HG03280 (cell line): ENCODE results near the gene RAI2.

Source experiments
- ATAC-seq: cut with Tn5 transposase; IDR thresholded peaks from one replicate; pipeline ENCODE4 v1.9.1; 2021; ENCODE audit warnings: mild to moderate bottlenecking, moderate library complexity; ENCODE audit not compliant: unreplicated experiment

RAI2 gene

DNA sequence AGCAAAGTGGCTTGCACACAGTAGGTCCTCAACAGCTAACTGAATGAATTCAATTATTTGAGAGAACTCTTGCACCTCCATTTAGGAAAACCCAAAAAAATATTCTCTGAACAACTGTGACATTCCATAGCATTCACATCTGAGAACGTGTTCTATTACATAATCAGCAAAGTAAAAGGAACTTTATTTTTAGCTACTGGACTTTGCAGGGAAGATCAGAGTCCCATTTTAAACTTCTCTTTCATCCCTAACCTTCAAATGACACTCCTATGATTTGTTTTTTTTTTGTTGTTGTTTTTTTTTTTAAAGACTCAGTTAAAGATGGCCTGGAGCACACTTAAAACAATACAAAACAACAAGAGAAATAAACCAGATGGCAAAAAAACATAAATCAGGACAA is 30.9 kb downstream of the RAI2 start:
- no peak for ATAC-seq

DNA sequence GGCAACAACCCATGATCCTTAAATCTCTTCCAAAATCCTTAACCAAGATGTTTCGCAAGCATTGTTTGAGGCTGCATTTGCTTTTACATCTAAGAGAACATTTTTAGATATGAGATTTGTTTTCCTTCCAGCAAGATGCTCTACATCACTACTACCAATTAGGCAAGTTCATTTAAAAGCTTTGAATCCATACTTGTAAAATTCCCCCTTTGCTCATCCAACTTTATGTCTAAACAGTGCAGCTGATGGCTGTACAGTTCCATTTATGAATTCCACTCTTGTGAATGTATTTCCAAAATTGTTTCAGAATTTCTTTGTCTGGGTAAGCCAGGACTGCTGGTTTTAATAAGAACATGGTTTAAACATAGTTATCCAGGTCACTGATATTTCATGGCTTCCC is 31.5 kb downstream of the RAI2 start:
- no peak for ATAC-seq

DNA sequence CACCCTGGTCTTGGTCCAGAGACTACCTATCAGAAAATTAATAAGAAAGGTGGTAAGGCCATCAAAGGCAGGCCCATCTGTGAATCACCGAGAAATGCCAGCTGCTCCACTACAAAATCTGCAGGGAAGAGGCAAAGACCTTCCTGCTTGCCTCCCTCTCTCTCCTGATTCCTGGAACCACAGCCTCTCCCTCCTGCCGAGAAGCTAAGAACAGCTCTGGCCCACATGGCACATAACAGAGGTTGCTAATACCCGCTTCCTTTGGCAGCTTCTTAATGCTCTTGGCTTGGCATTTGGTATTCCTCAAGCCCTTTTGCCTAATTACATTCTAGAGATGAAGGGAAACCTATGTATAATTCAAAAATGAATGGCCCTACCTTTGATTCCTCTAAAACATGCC is 32.9 kb downstream of the RAI2 start:
- ATAC-seq, result no peak

DNA sequence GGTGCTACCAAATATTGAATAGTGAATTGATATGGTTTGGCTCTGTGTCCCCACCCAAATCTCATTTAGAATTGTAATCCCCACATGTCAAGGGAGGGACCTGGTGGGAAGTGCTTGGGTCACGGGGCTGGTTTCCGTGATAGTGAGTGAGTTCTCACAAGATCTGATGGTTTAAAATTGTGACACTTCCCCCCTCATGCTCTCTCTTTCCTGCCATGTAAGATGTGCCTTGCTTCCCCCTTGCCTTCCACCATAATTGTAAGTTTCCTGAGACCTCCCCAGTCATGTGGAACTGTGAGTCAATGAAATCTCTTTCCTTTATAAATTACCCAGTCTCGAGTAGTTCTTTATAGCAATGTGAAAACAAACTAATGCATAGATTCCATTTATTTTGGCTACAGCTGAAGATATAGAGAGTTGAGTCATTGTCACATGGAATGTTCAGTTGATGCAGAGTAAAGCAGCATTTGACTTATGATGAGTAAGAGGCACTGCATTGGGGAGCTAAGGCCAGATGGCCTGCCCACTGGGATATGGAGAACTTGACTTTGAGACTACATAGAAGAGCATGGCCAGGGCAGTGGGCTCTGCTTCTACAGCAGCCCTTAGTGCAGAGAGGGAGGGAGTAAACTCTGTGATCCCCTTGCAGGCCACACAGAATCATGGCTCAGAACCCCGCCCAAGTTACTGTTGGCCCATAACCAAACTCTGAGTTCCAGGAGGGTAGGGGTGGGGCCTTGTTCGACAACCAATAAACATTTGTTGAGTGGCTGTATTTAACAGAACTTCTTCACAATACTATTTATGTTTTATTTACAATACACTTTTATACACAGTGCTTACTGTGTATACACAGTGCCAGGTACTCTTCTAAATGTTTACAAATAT is 34.2 kb downstream of the RAI2 start:
- ATAC-seq, result no peak

DNA sequence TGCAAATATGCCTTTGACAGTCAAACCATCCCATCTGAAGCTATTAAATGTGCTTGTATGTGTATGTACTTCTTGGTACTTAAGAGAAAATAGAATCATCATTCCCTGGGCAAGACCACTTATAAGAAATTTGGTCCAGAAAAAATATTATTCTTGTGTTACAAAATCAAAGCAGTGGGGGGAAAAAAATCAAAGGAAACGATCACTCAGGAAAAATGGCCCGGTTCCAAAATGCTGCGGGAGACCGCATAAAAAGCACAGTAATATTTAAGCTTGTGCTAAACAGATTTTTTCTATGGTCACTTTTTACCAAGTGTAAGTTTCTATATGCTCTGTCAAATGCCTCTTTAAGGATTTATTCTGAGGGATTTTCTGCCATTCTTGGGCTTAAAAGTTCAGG is 36.1 kb downstream of the RAI2 start:
- no peak for ATAC-seq

DNA sequence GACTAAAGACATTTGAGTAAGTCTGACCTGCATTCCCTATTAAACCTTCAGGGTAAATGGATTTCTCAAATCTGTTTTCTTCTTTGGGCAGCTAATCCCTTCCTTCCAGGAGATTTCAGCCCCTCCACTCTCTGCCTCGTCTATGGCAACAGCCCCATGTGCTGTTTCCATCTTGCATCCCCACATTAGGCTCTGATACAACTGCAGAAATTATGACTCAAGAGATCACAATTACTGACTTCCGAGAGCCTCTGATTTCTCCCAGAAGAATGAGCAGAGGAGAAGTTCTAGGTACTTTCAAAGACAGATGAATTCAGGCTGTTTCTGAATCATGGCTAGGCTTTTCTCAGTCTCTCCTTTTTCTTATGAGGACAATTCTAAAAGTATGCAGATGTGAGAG is 38.7 kb downstream of the RAI2 start:
- ATAC-seq, result no peak

DNA sequence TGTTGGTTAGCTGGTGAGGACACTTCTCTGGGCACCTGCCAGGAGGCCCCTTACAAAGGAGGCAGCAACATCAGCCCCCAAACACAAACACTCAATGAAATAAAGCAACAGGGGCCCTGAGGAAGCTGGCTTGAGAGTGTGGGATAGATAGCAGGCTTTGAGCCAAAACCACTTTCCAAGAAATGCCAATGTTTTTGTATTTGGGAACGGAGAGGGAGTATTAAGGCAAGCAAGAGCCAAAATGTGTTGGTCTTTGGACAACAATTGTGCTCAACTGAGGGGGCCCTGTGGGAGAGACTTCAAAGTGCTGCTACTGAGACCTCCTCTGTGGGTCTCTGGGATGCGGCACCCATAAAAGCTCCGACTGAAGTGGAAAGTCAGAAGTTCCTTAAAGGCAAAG is 41.0 kb downstream of the RAI2 start:
- ATAC-seq, result no peak

DNA sequence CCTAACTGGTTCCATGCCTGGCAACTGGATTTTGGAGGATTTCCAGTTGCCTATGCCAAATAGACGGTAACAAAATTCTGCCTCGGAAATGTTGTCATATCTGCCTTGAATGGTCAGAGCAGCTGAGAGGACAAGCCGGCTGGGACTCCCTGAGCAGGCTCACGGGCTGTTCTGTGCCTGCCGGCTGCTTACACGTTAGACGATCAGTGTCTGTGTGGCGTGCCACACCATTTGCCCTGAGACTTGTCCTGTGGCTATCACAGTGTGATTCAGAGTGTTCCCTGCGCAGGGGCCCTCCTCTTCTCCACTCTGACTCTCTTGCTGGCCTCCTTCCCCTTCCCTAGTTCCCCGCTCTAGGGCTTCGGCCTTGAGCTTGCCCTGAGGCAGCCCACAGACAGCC is 42.4 kb downstream of the RAI2 start:
- ATAC-seq, result no peak

DNA sequence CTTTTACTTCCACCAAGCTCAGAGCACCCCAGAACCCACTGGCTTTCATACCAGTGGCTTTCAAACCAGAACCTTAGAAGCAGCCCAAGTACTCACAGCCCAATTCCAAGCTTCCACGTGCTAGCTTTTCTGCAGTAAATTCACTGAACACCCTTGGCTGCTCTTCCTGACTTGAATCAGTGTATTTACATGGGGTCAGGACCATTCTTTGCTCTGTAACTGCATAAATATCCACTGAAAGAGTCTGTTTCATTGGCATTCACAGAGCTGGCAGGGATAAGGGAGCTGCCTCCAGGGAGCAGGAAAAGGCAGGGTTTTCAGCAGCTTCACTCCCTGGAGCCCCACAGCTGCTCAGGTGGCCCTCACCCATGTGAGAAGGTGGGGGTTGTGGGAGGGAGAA is 43.8 kb downstream of the RAI2 start:
- no peak for ATAC-seq

DNA sequence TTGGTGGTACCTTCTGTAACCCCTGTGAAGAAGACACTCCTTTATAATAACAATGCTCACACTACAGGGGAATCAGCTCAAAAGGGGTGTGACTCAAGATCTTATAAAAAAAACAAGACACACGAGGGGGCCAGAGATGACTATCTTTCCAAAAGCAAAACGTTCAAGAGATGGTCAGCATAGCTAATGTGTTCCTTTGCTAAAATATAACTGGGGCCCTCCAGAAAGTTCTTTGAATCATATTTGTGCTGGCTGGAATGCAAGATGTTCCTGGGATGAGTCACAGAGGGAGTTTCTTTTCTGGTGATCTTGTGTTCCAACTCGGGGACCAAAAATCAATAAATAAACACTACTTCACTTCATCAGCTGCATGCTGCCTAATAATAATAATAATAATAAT is 46.5 kb downstream of the RAI2 start:
- no peak for ATAC-seq

DNA sequence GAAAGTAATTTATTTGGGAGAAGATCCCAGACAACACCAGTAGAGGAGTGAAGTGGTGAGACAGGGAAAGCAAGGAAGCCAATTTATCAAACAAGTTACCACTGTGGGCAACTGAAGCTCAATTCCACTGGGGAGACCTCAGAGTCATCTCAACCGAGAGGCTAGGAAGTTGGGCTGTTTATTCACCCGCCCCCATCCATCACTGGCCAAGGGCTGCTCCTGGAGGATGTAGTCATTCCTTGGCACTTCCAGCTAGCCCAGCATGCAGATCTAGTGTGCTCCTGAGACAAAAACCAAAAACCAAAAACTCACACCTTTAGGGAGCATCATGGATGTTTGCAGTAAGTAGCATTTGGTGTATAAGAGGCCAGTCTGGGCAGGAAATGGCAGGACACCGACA is 47.0 kb downstream of the RAI2 start:
- ATAC-seq, result no peak

DNA sequence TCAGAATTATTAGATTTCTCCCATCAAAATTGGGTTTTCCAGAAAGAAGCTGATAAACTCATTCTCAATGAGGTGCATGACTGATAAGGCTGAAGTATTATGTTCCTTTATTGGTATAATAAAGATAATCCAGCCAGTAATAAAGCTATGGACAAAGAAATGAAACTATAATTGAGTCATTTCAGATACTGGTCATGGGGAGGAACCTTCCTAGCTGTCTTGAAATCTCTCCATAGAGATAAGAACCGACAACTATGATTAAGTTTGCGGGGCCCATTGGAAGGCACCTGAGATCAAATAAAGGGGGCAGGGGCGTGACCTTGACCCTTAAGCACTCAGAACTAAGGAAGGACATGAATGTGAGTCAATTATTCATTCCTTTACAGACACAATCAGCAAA is 47.8 kb downstream of the RAI2 start:
- ATAC-seq, result no peak

DNA sequence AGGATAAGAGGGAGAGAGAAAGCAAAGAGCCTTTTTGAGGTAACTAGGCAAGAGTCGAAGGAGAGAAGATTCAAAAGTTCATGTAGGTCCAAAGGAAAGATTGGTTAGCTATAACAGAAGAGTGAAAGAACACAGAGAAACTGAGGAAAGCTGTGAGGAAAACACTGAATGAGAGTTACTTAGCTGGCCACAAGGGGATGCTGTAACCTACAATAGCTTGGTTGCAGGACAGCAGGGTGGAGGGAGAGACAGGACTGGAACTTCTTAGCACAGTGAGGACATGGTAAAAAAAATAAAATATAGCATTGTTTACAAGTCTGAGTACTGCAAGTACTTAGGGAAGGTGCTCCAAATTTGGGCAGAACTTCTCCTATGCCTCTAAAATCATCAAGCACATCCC is 48.3 kb downstream of the RAI2 start:
- no peak for ATAC-seq

DNA sequence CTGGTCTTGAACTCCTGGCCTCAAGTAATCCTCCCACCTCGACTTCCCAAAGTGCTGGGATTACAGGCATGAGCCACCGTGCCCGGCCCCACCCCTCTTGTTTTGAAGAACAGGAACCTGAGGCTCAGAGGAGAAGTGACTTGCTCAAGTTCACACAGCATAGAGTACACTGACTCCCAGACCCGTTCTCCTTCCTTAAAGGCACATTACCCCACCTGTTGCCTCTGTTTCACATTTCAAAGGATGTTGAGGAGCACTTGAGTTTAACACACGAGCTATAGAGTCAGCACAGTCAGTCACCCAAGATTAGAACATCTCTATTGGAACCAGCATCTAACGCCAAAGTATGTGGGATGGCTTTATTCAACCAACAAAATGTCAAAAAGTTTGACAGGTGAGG is 51.1 kb downstream of the RAI2 start:
- ATAC-seq, result no peak

DNA sequence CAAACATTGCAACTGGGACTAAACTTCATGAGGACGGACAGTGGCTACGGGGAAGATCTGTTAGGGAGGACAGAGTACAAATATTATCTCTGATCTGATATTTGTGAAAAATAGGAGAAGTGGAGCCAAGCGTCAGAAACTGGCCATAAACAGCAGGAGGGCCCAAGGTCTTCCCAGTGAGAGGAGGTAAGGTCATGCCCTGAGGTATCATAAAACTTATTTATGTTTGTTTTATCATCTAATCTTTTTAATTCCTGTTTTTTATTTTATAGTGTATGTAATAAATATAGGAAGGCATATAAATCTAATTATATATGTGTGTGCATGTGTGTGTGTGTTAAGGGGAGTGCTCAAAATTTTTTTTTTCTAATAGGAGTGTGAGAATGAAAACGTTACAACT is 51.8 kb downstream of the RAI2 start:
- no peak for ATAC-seq

DNA sequence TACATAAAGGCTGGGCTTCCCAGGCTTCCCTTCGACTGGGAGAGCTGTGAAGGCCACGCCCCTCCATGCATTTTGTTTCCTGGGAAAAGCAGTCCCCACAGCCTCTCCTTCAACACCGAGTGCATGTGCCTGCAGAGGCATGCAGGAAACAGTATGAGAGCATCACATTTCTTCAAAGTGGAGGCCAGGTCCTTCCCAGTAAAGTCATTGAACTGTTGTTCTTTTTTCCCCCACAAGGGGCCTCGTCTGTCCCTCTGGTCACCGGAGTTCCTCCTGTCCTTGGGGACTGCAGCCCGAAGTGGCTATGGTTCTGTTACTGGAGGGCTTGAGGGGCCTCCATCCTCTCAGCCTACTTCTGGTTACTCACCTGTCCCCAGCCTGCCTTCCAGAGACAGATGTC is 56.0 kb downstream of the RAI2 start:
- no peak for ATAC-seq

DNA sequence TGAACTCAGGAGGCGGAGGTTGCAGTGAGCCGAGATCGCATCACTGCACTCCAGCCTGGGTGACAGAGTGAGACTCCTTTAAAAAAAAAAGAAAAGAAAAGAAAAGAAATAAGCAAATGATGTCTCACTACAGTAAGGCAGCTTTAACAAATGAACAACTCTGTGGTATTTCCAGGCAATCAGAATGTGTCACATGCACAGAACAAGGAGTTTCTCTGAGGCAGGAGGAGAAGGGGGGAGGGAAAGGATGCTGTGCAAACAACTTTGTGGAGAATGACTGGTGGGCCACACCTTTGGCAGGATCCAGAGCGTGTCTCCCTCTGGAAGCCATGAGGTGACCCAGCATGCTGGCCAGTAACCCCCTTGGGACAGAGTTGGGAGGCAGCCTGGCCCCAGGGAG is 57.6 kb downstream of the RAI2 start:
- no peak for ATAC-seq

DNA sequence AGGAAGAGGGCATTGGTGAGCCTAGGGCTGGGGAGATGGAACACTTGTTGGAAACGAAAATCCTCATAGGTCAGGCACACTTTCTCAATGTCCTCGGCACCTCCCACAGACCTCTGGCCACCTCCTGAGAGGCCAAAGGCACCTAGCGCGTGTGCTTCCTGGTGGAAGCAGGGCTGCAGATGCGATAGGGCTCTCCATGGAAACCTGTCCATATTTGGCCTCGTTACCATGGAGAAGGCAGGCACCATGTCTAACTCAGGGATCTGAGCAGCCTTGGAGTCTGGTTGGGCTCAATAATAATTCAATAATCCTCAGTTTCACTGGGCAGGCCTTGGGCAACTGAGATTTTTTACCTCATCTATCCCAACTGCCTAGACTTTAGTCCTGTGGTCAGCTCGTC is 58.3 kb downstream of the RAI2 start:
- ATAC-seq, result no peak

DNA sequence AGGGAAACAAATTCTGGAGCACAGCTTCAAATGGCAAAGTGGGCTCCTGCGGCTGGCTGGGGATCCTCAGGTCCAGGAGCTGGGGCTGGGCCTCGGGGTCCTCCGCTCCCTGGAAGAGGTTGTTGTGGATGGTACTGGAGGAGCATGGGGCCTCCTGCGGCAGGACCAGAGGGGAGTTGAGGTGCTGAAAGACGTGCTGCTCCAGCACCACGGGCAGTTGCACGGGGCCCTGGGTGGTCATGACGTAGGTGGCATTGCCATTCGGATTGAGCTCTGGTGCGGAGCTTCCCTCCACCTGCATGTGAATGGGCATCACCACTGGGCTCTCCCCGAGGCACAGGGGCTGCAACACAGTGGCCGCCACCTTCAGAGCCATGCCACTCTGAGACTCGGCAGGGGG is 59.7 kb downstream of the RAI2 start:
- ATAC-seq, result no peak

DNA sequence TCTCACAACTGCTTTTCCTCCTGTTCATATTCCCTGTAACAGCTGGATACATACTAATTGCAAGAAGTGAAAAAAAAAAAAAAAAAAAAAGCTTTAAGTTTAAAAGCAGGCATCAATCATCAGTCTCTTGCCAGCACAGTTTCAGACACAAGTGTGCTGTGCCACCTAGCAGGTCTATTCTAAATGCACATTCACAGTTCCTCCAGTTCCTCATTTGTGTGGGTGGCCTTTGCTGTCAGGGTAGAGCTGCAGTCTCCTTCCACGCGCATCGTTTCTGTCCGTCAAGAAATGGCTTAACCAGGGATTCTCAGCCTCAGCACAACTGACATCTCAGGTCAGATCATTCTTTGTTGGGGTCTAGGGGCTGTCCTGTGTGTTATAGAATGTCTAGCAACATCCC is 62.2 kb downstream of the RAI2 start:
- no peak for ATAC-seq

DNA sequence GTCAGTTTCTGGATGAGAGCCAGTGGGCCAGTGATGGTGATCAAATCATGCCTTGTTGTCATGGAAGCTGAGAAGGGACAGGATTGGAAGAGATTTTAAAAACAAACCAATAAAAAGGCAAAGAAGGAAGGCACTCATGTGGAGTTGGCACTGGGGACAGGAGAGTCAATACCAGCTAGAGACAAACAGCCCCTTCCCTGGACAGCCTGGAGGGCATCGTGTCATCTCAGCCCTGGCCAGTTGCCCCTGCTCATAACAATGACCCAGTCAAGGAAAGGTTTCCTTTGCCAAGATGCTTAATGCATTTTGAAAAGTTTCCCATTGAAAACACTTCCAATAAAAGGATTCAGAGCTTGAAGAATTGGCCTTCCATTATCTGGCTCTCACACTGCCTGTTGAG is 68.3 kb downstream of the RAI2 start:
- ATAC-seq, result no peak

DNA sequence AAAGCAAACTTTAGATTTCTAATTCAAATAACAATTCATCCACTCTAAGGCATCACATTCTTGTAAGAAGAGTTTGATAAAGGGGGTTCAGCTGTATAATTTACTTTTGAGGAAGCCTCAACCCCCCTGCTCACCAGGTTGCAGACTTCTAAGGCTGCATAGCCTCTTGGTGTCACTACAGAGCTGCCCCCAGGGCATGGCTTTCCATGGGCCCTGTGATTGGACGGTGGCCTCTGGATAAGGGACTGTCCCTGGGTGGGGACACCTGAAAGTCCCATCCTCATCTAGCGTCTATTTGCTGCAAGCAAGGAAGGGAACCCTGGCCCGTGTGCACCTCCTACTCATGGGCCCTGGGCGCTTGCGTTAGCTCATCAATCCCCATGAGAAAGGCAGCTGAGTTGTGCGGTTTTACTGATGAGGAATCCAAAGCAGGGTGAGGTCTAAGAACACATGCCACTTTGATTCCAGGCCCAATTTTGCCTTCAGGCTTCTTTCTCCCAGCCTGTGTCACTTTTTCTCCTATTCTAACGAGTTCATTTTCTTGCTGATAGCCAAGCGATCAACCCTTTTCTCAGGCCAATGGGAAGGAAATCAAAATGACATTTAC is 72.0 kb downstream of the RAI2 start:
- ATAC-seq, result no peak

DNA sequence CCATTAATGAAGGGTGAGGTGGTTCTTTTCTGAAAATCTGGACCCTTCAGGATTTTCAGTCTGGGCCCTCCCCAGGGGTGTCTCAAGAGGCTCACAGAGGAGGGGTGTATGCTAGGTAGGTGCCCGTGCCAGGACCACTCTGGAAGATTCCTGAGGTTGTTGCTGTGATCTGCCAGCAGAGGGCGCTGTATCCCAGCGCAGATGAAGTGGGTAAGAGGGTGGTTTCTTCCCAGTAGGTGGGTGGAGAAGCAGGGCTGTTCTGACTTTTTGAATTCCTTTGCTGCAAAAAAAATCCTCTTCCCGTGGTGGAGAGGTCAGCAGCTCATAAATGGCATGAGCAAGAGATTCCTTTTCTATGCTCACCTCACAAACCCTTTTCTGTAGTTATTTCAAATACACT is 72.7 kb downstream of the RAI2 start:
- no peak for ATAC-seq
